ENCODE data around the gene CSTF1.
A peak's percentile ranks its signal among the peaks of the same experiment; 100 is the strongest.
"Not testable (repeated sequence)": the region's sequence is repeated elsewhere in the genome, so short reads cannot be mapped to it uniquely, and the experiment has no call there.

CSTF1 gene

DNA sequence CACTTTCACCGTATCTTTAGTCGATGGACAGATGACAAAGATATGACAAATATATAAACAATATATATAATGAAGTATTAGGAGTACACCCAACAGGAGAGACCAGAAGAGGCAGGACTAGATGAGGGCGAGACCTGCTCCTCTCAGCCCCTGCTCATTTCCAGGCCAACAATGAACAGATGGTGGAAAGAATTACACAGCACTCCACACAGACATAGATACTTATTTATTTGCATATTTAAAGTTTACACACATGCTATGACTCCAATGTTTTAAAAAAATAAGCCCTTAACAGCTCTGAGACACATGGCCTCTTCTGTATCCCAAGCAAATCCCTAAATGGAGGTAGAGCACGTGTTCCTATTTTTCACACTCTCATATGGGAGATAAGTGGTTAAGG, 23.3 kb upstream of the CSTF1 start:
- ATAC-seq (no peak), DNase-seq (no peak)

DNA sequence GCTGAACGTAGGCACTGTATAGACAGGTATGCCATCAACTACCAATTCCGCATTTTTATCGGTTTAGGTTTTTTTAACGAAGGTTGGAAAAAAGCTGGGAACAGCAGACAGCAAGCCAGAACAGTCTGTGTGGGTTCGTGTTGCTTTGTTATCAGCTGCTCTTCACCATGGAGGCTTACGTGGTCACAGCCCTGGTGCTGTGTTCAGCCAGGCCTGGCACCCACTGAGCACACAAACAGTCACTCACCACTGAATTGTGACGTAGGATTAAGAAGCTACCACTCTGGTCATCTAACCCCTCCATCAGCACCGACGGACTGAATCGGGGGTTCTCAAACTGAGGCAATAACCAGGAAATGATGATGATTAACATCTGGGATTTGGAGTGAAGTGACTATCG, 20.5 kb upstream of the CSTF1 start:
- ATAC-seq: no peak
- no peak for DNase-seq

DNA sequence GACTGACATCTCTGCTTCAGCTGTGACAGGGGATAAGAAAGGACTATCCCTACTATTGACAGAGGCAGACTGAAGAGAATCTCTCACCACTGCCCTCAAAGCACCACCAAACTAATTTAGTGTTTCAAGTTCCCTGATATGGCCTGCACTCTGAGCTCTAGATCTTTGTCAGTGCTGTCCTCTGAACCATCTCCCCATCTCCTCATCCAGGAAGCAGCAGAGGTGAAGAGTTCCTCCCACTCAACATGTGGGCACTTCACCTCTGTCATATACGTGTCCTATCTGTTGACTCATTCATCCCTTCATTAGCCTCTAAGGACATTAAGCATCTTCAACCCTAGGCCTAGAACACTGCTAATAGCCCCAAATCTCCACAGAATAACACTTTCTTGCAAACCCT, 19.6 kb upstream of the CSTF1 start:
- ATAC-seq: peak; percentile 42
- no peak for DNase-seq

DNA sequence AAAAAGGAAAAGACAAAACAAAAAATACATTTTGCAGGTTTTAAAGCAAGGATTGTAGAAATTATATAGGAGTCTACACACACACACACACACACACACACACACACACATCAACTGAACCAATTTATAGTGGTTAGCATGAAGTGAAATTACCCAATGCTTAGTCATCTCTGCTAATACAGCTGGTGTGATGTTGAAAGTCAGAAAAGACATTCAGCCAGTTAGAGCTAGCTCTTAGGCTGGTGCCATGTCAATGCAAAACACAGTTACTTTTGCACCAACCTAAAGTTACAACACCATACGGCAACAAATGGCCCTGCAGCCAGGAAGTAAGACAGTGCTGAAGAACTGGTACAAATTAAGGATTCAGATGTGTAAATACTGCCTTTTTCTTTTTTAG, 18.5 kb upstream of the CSTF1 start:
- ATAC-seq (peak; percentile 69), DNase-seq (no peak)

DNA sequence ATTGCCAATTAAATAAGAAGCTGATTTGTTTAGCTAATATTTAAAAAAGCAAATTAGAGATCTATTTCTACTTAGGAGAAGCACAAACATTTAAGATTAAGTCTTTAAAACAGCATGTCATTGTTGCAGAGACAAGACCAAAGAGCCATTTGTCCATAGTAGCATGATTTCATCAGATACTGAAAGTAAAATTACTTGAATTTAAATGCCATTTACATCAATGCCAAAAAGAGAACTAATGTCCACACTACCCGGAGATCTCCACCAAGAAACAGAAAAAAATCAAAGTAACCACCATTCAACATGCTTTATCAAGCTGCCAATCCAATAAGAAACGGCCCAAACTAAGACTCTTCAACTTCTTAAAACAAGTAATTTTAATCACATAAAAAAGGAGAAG, 16.1 kb upstream of the CSTF1 start:
- ATAC-seq (no peak), DNase-seq (no peak)

DNA sequence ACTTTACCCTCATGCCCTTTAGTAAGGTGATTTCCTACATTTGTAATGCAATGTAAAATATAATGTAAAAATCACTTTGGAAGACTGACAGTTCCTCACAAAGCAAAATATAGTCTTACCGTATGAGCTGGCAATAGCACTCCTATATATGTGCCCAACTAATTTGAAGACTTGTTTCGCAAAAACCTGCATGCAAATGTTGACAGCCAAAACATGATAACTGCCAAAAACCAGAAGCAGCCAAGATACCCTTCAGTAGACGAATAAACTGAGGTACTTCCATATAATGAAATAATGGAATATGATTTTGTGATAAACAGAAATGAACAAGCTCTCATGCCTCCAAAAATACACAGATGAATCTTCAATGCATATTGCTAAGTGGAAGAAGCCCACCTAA, 14.1 kb upstream of the CSTF1 start:
- no peak for ATAC-seq

DNA sequence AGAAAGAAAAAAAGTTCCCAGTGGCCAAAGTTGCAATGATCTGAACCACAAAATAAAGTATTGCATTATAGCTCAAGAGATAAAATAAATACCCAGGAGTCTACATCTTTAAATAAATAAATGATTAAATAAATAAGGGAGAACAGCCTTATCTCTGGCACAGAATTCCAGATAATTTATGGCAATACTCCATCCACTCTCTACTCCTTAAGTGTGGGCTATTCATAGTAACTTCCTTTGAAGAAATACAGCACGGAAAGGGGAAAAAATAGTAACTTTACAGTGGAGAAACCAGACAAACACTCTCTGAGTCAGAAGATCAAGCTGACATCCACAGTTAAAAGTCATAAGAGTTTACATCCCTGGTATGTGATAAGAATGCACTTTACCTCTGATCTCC, 12.1 kb upstream of the CSTF1 start:
- no peak for DNase-seq
- ATAC-seq: no peak

More for the DNA sequence above, 14.1 kb upstream of the CSTF1 start:
- DNase-seq: no peak

DNA sequence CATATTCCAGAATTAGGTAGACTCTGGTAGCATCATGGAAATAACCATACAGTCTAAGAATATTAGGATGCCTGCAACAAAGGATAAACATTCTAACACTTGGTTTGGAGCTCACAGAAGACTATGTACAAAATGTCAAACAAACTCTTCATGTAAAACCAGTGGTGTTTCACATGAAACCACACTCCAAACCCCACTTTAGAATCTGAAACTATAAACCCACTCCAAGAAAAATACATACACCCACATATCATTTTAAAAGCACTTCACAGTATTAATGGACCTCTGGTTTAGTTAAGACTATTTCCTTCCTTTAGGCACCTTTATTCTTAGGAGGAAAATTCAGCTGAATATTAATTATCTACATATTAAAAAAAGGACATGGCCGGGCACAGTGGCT, 10.9 kb upstream of the CSTF1 start:
- DNase-seq (no peak), ATAC-seq (peak; percentile 32)

DNA sequence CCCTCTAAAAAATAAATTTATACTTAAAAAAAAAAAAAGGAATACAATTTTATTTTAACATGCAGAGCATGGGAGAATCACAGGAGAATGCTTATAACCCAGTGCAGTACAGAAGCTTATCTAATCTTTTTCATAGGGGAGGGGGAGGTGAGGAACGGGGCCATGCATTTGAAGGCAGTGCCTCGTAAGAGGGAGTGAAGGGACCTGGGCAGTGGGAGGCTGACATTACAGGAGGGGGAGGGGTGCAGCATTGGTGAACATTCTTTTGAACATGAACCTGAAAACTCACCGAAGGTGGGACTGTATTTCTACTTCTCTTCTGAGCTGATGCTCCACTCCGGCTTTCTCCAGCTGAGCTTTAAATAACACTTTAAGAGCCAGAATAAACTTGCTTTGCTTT, 9.7 kb upstream of the CSTF1 start:
- no peak for ATAC-seq
- no peak for DNase-seq

DNA sequence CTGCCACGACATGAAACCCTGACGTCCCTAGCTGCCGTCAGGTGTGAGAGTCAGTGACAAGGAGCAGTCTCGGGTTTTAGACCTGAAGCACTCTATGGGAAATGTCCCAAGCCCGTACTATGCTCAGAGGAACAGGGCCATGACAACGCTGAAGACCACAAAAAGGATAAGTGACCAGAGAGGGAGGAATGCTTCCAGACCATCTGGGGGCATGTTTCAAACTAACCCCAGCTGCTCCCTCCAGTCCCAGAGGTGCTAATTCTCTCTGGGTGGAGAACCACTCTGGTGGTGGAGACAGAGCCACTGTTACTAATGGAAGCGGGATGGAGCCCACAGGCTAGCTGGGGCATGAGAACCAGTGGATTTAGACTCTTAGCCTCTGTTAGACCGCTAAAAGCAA, 9.1 kb upstream of the CSTF1 start:
- no peak for DNase-seq
- no peak for ATAC-seq

DNA sequence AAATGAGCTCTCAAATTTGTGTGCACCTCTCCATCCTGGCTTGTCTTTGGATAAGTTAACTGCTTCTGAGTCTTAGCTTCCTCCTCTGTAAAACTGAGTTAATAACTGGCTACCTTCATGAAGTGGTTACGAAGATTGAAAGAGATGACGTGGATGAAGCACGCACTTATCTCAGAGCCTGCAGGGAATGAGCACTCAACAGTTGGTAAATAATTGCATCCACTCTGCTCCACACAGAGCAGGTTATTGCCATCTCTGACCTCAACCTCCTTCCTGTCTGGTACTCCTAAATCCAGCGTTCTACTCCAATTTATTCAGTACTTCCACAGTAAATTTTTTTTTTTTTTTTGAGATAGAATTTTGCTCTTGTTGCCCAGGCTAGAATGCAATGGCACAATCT, 7.3 kb upstream of the CSTF1 start:
- no peak for ATAC-seq
- no peak for DNase-seq

DNA sequence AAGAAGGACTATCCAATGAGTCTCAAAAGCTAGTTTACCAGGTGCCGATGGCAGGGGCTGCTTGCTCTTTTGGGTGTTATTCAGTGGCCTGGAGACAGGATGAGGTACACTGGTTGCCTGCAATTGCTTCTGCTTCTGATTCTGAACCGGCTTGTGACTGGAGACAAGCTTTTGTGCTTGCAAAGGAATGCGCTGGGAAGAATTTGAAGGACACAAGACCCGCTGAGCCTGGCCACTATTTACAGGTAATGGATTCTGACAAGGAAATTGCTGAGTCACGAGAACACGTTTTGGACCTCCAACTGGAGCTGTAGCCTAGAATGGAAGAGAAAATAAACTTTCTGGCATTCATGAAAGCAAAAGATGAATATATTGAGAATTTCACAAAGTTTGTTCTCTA, 6.2 kb upstream of the CSTF1 start:
- ATAC-seq (no peak), DNase-seq (no peak)

DNA sequence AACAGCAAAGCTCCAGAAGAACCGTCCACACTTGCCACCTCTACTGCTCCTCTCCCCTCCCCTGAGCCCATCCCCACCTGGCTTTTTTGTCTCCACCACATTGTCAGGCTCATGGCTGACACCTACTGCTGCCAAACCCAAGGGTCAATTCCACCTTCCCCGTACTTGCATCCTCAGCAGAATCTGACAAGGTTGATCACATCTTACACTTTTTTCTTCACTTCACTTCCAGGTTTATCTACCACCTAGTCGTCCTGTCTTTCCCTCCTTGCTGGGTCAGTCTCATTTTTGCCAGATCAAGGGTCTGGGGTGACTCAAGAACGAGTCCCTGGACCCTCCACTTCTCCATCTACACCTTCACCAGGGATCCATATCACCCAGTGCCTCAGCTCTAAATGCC, 3.6 kb upstream of the CSTF1 start:
- DNase-seq: no peak
- no peak for ATAC-seq

DNA sequence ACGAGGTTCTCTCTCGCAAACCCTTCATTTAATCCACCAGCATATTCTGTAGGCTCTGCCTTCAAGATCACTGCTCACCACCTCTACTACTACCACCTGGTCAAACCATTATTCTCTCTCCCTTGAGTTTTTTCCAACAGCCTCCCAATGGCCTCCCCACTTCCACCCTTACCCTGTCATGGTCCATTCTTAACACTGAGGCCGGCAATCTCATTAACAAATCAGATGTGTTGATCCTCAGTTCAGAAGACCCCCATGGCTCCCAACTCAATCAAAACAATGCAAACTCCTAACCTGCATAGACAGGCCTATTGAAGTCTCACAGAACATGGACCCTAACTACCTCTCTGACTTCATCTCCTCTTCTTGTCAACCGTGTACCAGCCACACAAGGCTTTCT, 2.6 kb upstream of the CSTF1 start:
- DNase-seq (no peak), ATAC-seq (no peak)

DNA sequence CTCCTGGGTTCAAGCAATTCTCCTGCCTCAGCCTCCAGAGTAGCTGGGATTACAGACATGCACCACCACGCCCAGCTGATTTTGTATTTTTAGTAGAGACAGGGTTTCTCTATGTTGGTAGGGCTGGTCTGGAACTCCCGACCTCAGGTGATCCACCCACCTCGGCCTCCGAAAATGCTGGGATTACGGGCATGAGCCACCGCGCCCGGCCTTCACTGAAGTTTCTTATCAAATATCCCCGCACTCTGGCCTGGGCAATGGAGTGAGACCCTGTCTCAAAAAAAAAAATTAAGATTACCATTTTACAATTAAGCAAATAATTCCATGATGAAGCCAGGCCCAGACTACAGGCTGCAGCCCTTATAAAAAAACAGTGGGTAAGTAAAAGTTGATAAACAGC, 2.0 kb upstream of the CSTF1 start:
- ATAC-seq, DNase-seq: not testable (repeated sequence)

DNA sequence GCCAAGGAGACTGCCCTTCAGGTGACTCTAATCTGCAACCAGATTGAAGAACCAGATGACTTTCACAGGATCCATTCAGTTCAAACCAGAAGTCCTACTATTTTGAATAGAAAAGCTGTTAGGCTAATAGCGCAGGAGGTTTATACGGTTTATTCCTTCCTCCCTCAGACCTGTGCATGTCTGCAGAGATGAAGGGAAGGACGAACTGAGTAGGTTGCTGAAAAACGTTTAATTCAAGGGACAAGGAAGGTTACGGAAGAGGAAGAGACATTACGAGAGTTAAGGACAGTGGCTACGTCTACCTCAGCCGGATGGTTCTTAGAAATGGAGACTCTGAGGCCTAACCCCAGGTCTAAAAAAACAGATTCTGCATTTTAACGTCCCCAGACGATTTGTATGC, 1.4 kb upstream of the CSTF1 start:
- DNase-seq (no peak), ATAC-seq (no peak)

DNA sequence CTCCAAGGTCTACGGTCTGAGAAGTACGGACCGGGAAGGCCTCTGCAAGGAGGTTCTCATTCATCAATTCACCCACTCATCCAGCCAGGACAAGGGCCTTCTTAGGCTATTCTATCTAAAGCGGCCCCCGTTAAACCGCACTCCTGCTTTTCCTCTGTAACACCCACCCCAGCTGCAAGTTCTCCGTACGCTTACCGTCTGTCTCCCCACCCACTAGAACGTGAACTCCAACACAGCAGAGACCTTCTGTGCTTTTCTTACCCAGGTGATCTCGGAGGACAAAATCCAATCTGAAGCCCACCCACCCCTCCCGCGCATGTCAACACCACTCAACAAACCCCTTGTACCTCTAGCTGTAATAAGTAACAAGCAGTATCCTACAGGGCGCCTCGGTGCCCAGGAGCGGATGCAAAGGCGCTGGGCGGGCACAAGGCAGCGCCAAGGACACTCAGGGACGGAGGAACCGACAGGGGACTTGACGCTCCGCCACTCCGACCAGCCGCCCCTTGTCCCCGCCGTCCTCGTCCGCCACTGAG, 781 bp upstream of the CSTF1 start:
- peak; percentile 35 for ATAC-seq
- no peak for DNase-seq

DNA sequence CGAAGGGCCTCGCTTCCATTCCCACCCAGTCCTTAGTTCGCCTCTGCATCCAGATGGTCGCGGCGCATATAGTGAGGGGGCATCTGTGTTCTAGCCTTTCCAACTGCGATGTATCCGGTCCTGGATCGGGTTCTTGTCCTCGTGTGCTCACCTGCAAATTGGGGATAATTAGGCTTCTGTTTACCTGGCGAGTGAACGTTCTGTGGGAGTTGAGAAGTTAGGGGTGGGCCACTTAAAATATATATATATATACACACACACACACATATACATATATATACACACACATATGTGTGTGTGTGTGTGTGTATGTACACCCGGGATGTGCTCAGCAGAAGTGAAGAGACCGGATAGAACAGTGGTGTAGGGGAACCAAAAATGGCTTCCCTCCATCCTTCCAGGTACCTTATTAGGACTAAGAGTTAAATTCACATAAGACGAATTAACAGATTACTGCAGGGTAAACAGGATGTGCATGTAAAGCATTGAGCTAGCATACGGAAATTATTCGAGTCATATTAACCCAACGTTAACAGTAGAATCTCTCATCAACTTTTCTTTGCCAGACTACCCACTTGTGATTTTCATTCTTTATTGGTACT, 537 bp downstream of the CSTF1 start:
- ATAC-seq: no peak
- no peak for DNase-seq

DNA sequence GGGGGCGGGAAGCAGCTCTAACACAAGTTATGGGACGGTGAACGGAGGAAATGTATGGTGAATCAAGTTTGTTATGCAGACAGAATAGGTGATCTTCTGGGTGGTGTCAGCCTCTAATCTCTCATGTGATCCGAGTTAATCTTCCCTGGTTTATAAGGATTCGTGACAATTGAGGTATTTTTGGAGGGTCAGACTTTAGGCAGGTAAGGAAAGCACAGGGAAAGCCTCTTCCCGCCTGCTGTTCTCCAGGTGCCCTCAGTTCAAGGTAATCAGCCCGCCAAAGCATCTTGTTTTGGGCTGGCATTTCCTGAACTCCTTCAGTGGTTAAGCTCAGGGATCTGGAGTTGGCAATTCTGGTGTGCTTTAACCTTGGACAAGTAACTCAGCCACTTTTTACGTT, 1.2 kb downstream of the CSTF1 start:
- ATAC-seq: no peak
- no peak for DNase-seq

DNA sequence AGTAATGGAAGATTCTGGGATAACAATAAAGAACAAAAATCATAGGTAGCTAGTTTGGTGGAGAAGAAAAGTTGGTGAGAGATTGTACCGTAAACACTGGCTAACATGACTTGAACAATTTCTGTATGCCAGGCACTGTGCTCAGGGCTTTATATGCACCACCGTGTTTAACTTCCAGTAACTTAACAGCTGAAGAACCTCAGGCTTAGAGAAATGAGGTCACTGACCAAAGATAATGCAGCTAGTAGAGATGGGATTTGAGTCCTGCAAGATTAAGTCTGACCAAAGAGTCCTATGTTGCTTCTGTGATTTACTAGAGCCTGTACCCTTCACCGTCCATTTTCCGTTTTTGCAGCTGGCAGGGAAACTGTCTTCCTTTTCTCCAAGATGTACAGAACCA, 2.7 kb downstream of the CSTF1 start:
- ATAC-seq (no peak), DNase-seq (no peak)

DNA sequence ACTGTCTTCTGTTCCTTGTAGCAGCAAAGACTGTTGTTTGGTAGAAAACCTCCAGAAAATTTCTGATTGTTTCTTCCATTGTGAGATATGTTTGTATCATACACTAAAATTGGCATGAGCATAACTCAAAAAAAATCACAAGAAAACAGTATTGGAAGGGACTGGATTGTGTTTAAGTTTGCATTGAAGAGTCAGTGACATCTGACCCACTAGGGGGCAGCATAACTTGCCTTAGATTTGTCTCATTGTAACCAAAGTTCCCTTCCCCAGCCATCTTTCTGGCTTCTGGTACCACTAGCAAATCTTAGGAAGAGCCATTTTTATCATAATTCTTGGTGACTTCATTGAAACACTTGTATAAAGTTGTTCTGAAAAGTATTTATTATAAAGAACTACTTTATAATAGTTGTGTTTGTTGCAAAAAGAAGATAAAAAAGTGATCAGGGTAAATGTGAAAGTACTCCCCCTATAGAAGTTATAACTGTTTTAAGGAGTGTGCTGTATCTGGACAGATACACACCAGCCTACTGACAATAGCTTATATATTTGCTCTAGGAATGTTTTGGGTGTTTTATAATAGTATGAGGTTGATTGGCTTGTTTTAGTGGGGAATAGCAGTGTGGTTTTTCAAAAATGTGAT, 7.7 kb downstream of the CSTF1 start:
- DNase-seq: peak; percentile 67
- peak; percentile 55 for ATAC-seq

DNA sequence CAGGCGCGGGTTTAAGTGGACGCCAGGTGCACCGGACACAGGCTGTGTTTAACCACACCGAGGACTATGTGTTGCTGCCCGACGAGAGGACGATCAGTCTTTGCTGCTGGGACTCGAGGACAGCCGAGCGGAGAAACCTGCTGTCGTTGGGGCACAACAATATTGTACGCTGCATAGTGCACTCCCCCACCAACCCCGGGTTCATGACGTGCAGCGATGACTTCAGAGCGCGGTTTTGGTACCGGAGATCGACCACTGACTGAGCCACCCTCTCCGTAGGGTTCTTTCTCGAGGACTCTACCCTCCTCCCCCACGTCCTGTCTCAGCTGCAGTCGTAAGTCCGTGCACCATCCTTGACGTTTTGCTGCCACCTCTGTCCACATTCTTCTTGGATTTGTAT, 11.0 kb downstream of the CSTF1 start:
- DNase-seq (no peak), ATAC-seq (no peak)

DNA sequence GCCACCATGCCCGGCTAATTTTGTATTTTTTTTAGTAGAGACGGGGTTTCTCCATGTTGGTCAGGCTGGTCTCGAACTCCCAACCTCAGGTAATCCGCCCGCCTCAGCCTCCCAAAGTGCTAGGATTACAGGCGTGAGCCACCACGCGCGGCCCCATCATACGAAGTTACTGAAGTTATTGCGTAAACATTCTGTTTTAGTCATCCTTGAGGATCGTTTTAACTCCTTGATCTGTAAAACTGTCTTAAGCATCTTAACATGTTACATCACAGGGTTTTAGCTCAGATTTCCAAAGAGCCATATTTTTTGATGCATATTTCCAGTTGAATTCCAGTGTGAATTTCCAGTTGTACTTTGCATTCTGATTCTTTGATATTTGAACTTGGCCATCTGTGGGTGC, 12.9 kb downstream of the CSTF1 start:
- ATAC-seq, DNase-seq: not testable (repeated sequence)

DNA sequence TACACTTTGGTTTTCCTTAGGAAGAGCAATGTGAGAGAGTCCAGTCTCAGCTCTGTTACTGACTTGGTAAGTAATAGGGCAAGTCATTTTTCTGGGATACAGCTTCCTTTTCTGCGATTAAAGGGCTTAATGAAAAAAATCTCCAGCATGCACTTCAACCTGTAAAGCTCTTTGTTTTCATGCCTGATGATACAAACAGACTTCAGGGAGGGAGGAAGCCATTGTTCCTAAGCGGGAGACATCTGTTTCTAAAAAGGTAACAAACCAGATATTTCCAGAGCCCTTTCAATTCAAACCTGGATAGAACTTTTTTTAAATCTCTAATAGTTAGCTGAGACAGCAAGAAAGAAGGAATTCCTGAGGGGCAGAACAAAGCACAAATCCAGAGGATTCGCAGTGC, 14.5 kb downstream of the CSTF1 start:
- DNase-seq (no peak), ATAC-seq (no peak)

All from stimulated activated naive CD8-positive, alpha-beta T cell treated with anti-CD3 and anti-CD28 coated beads, Interleukin-15, Interleukin-2, amounts not matched to agents 100 U/mL and 50 U/mL, for 24 hours (primary cell).